K562 (cell line): ENCODE results near the gene SAFB. TPM values are rescaled to one million over a fixed set of nuclear protein-coding genes. Genes with fewer than 3 reads are reported as not detected.

Experiments used
- BCOR ChIP-seq: fragments of 450-650 bp; IDR thresholded peaks from 2 replicates; pipeline ENCODE4 v1.6.1; 2016
- E2F6 ChIP-seq, 2 experiments: IDR thresholded peaks; 2 replicates each; pipeline ENCODE4 v1.6.1; 2011; ENCODE audit warnings: borderline replicate concordance in 1 of 2, control low read depth in 1 of 2, low read depth in 1 of 2, low read length in 1 of 2, mild to moderate bottlenecking in 1 of 2, mixed read lengths in 1 of 2, moderate library complexity in 1 of 2; ENCODE audit not compliant: insufficient read depth in 1 of 2, insufficient read length in 1 of 2, poor library complexity in 1 of 2, severe bottlenecking in 1 of 2; ENCODE audit errors: extremely low read depth in 1 of 2
- EP300 ChIP-seq: IDR thresholded peaks from 2 replicates; pipeline ENCODE4 v1.6.1; 2012; ENCODE audit warnings: low read length, improper control_type of control experiment
- FUS ChIP-seq: fragments of 200-400 bp; formaldehyde crosslinking; optimal IDR thresholded peaks from 2 replicates; pipeline ENCODE3; 2017; ENCODE audit warnings: low read depth, low read length
- GABPB2 ChIP-seq: fragments of 250-450 bp; sonication (Bioruptor Pico); conservative IDR thresholded peaks from 2 replicates; pipeline ENCODE4 v1.5.1; 2021; ENCODE audit warnings: mild to moderate bottlenecking
- IRF2 ChIP-seq: sonication (generic); formaldehyde crosslinking; IDR thresholded peaks from 2 replicates; pipeline ENCODE4 v1.8.1; 2022; ENCODE audit warnings: mild to moderate bottlenecking, missing genetic modification reagents
- KLF13 ChIP-seq: fragments of 450-650 bp; IDR thresholded peaks from 2 replicates; pipeline ENCODE4 v1.6.1; 2016; ENCODE audit warnings: missing genetic modification characterization, low read depth, mild to moderate bottlenecking, missing compliant biosample characterization, moderate library complexity, borderline replicate concordance
- MAFG ChIP-seq: fragments of 450-650 bp; conservative IDR thresholded peaks from 2 replicates; pipeline ENCODE4 v1.6.1; 2016; ENCODE audit warnings: missing genetic modification characterization, missing compliant biosample characterization
- MED1 ChIP-seq: sonication (generic); formaldehyde crosslinking; IDR thresholded peaks from 2 replicates; pipeline ENCODE4 v1.8.1; 2023; ENCODE audit warnings: missing genetic modification reagents, borderline replicate concordance
- TCF3 ChIP-seq: sonication (generic); formaldehyde crosslinking; IDR thresholded peaks from 2 replicates; pipeline ENCODE4 v1.4.0; 2020; ENCODE audit warnings: mild to moderate bottlenecking, missing genetic modification reagents
- TFE3 ChIP-seq: fragments of 450-650 bp; formaldehyde crosslinking; IDR thresholded peaks from 2 replicates; pipeline ENCODE4 v1.4.0; 2020; ENCODE audit warnings: mild to moderate bottlenecking, mixed read lengths
- THAP12 ChIP-seq: fragments of 250-450 bp; sonication (Bioruptor Pico); IDR thresholded peaks from 2 replicates; pipeline ENCODE4 v1.9.0; 2021; ENCODE audit warnings: mild to moderate bottlenecking, inconsistent platforms
- ZBTB7A ChIP-seq: IDR thresholded peaks from 2 replicates; pipeline ENCODE4 v1.6.1; 2011; ENCODE audit warnings: low read depth, mild to moderate bottlenecking, low read length, moderate library complexity, borderline replicate concordance; ENCODE audit not compliant: control insufficient read depth
- ZNF316 ChIP-seq: fragments of 450-650 bp; IDR thresholded peaks from 2 replicates; pipeline ENCODE4 v1.6.1; 2016
- ZNF699 ChIP-seq: fragments of 250-450 bp; sonication (Bioruptor Pico); IDR thresholded peaks from 2 replicates; pipeline ENCODE4 v1.8.0; 2021; ENCODE audit warnings: mild to moderate bottlenecking, moderate library complexity; ENCODE audit not compliant: insufficient replicate concordance
- polyA plus RNA-seq, 8 experiments: library from polyadenylated mRNA; depleted of rRNA in 4 of 8; stranded (reverse) in 5 of 8; unstranded in 3 of 8; fragments of >200 nt; fragmentation: Nextera tagmentation in 2 of 8; fragmentation: Illumina TruSeq in 1 of 8; extraction: Ambion mirVana in 2 of 8; extraction: Trizol in 1 of 8; gene quantifications; 2 replicates each; pipeline versions ENCODE4 v1.2.1 to v1.2.3, GENCODE V29; 2011 to 2014; ENCODE audit warnings: inconsistent platforms in 1 of 8, missing spikeins in 1 of 8
- total RNA-seq, 7 experiments: library from RNA; depleted of rRNA in 6 of 7; stranded (reverse); fragments of >200 nt in 6 of 7; fragmentation: Illumina TruSeq in 2 of 7; extraction: Trizol in 2 of 7; gene quantifications; 2 replicates each; pipeline versions ENCODE4 v1.2.1 to v1.2.3, GENCODE V29; 2011 to 2021; ENCODE audit warnings: low replicate concordance in 1 of 7
- TF ChIP-seq, protein P1 (sequence below): sonication (generic); formaldehyde crosslinking; IDR thresholded peaks from 2 replicates; pipeline ENCODE4 v1.8.1; 2023; ENCODE audit warnings: mild to moderate bottlenecking, missing genetic modification reagents

SAFB gene
- total and polyA plus RNA-seq, 9 of the 15 experiments (the other 6 are each of a cell fraction or from before 2014, with no cell fraction given) = 1.1 to 151 (median 83.1) TPM

DNA sequence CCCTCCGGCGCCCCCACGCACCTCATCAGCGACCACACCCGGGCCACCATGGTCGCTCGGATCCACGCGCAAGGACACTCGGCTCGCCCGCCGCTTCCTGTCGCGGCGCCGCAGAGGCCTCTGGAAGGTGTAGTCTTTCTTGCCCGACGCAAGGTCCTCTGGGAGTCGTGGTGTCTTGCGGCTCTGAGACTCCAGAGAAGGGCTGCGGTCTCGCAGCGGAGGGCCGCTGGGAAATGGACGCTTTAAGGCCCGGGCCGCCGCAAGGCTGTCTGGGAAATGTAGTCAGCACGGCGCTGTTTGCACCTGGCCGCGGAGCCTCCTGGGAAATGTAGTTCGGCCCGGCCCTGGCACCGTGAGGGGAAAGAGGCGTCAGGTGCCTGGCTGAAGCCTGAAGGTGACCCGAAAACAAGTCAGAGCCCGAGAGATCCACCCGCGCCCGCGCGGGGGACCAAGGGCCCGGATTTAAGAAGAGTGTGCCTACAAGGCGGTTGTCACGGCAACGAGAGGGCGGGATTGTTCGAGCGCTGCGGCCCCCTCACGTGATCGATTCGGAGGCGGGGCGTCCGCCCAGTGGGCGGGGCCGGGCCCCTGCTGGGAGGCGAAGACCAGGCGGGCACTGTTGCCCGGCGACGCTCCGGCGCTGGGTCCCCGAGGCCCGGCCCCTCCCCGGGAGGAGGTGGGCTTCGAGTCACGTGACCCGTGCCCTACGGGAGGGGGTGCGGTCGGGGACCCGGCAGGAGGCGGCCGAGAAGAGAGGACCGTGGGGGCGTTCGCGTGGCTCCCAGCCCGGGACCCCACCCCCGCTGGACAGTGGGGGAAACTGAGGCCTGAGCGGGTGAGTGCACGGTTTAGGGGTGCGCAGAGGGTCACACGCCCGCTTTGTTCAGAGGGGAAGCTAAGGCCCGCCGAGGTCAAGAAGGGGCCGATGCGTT lies 57.8 kb downstream of the SAFB start, which contains the start of the genes HSD11B1L and MICOS13 (continued):
- TF ChIP-seq, protein P1, sequence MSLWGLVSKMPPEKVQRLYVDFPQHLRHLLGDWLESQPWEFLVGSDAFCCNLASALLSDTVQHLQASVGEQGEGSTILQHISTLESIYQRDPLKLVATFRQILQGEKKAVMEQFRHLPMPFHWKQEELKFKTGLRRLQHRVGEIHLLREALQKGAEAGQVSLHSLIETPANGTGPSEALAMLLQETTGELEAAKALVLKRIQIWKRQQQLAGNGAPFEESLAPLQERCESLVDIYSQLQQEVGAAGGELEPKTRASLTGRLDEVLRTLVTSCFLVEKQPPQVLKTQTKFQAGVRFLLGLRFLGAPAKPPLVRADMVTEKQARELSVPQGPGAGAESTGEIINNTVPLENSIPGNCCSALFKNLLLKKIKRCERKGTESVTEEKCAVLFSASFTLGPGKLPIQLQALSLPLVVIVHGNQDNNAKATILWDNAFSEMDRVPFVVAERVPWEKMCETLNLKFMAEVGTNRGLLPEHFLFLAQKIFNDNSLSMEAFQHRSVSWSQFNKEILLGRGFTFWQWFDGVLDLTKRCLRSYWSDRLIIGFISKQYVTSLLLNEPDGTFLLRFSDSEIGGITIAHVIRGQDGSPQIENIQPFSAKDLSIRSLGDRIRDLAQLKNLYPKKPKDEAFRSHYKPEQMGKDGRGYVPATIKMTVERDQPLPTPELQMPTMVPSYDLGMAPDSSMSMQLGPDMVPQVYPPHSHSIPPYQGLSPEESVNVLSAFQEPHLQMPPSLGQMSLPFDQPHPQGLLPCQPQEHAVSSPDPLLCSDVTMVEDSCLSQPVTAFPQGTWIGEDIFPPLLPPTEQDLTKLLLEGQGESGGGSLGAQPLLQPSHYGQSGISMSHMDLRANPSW (CRISPR knock-in tag) = no peak
- TF ChIP-seq ZNF699 (CRISPR knock-in tag) (no peak), TCF3 (CRISPR knock-in tag) (no peak), GABPB2 (CRISPR knock-in tag) (no peak), TFE3 (CRISPR knock-in tag) (peak; percentile 99), KLF13 (tag) (no peak), MAFG (tag) (no peak), EP300 (peak; percentile 43; the same call in 1 of the 2 replicates), ZBTB7A (peak; percentile 85), BCOR (no peak), ZNF316 (no peak), E2F6 (IDR thresholded peaks at IDR 0.05; ENCODE audit: borderline replicate concordance in 1 of 2, extremely low read depth in 1 of 2, insufficient read depth in 1 of 2, insufficient read length in 1 of 2, low read depth in 1 of 2, low read length in 1 of 2, poor library complexity in 1 of 2, severe bottlenecking in 1 of 2) (peak; percentile 26 to 63), THAP12 (no peak), IRF2 (CRISPR knock-in tag) (no peak), FUS (no peak), MED1 (CRISPR knock-in tag) (no peak)
